HuH-7 (cell line): Measurements from ENCODE around the gene IFT43.
A peak's percentile ranks its signal among the peaks of the same experiment; 100 is the strongest.

Experiments used
- DNase-seq: peaks from one replicate; pipeline ENCODE4 v3.0.0; 2011; ENCODE audit warnings: low spot score

Gene IFT43

GRCh38 chr14:76112889-76113624 is 127.5 kb downstream of the IFT43 start:
- DNase-seq, result no peak

- DNase-seq, result no peak
Measured at GRCh38 chr14:76113691-76114090, 128.1 kb downstream of the IFT43 start.

GRCh38 chr14:76115010-76115422 is 129.5 kb downstream of the IFT43 start:
- no peak for DNase-seq

GRCh38 chr14:76117789-76118484 is 132.4 kb downstream of the IFT43 start:
- DNase-seq, result no peak

- DNase-seq, result peak; percentile 65
Measured at GRCh38 chr14:76118594-76118993, 133.0 kb downstream of the IFT43 start.

GRCh38 chr14:76121089-76121748 is 135.7 kb downstream of the IFT43 start:
- no peak for DNase-seq

- DNase-seq, result no peak
Measured at GRCh38 chr14:76123426-76124225, 138.1 kb downstream of the IFT43 start.

- DNase-seq, result no peak
Measured at GRCh38 chr14:76125511-76125910, 139.9 kb downstream of the IFT43 start.

- no peak for DNase-seq
Measured at GRCh38 chr14:76126076-76126475, 140.5 kb downstream of the IFT43 start.

GRCh38 chr14:76129851-76130576 is 144.5 kb downstream of the IFT43 start:
- DNase-seq, result no peak

GRCh38 chr14:76131071-76131965 is 145.8 kb downstream of the IFT43 start:
- DNase-seq, result no peak

GRCh38 chr14:76133103-76133502 is 147.5 kb downstream of the IFT43 start:
- peak; percentile 56 for DNase-seq
